Keratinocyte (primary cell): ENCODE results near the gene APPL2. TPM values are rescaled to one million over a fixed set of nuclear protein-coding genes. Genes with fewer than 3 reads are reported as not detected.

Experiments used
- DNase-seq: peaks from one replicate; pipeline ENCODE4 v3.0.0-alpha.2; 2011; ENCODE audit warnings: low read depth, missing footprints, low spot score
- FAIRE-seq: peaks from 2 replicates; lab custom pipeline; 2011; peaks lifted over from hg19 to GRCh38; lab: Jason Lieb, UNC
- H2AFZ ChIP-seq: 2 replicates; pipeline ENCODE4 v1.6.0; 2012; ENCODE audit warnings: low read length, control low read depth, inconsistent platforms; ENCODE audit not compliant: control insufficient read depth
- H3K27ac ChIP-seq: 2 replicates; pipeline ENCODE4 v1.5.1; 2011; ENCODE audit warnings: low read length; ENCODE audit not compliant: control insufficient read depth, insufficient read depth
- H3K27me3 ChIP-seq: 3 replicates; pipeline ENCODE4 v1.6.0; 2011; ENCODE audit warnings: low read length; ENCODE audit not compliant: control insufficient read depth, insufficient read depth; ENCODE audit errors: extremely low read depth
- H3K36me3 ChIP-seq, 2 experiments: 2 replicates in 1 of 2; 3 replicates in 1 of 2; pipeline ENCODE4 v1.5.1; 2011; ENCODE audit warnings: low read length in 2 of 2, mild to moderate bottlenecking in 1 of 2; ENCODE audit not compliant: control insufficient read depth in 2 of 2, insufficient read depth in 2 of 2; ENCODE audit errors: extremely low read depth in 1 of 2
- H3K4me1 ChIP-seq: 3 replicates; pipeline ENCODE4 v1.5.1; 2011; ENCODE audit warnings: low read length; ENCODE audit not compliant: control insufficient read depth, insufficient read depth; ENCODE audit errors: extremely low read depth
- H3K4me2 ChIP-seq: 3 replicates; pipeline ENCODE4 v1.6.0; 2011; ENCODE audit warnings: low read depth, low read length; ENCODE audit not compliant: control insufficient read depth, insufficient read depth; ENCODE audit errors: extremely low read depth
- H3K4me3 ChIP-seq, 3 experiments: fragments of 200-600 bp in 1 of 3; sonication (generic) in 1 of 3; 2 replicates in 2 of 3; 3 replicates in 1 of 3; pipeline ENCODE4 v1.5.1; 2011 to 2016; ENCODE audit warnings: low read length in 3 of 3, mild to moderate bottlenecking in 3 of 3, control low read depth in 2 of 3, inconsistent platforms in 1 of 3, low read depth in 1 of 3, mixed read lengths in 1 of 3, mixed run types in 1 of 3, moderate library complexity in 1 of 3; ENCODE audit not compliant: control insufficient read depth in 2 of 3, insufficient read depth in 2 of 3; ENCODE audit errors: extremely low read depth in 1 of 3
- H3K79me2 ChIP-seq: 2 replicates; pipeline ENCODE4 v1.6.0; 2012; ENCODE audit warnings: low read length; ENCODE audit not compliant: control insufficient read depth, insufficient read depth
- H3K9ac ChIP-seq: 3 replicates; pipeline ENCODE4 v1.6.0; 2011; ENCODE audit warnings: low read length; ENCODE audit not compliant: control insufficient read depth, insufficient read depth; ENCODE audit errors: extremely low read depth
- H3K9me1 ChIP-seq: 3 replicates; pipeline ENCODE4 v1.6.0; 2011; ENCODE audit warnings: low read length; ENCODE audit not compliant: control insufficient read depth, insufficient read depth; ENCODE audit errors: extremely low read depth
- H3K9me3 ChIP-seq: 2 replicates; pipeline ENCODE4 v1.5.1; 2012; ENCODE audit warnings: low read depth, low read length; ENCODE audit not compliant: control insufficient read depth
- H4K20me1 ChIP-seq: 3 replicates; pipeline ENCODE4 v1.6.0; 2011; ENCODE audit warnings: low read length; ENCODE audit not compliant: control insufficient read depth, insufficient read depth; ENCODE audit errors: extremely low read depth
- EZH2 ChIP-seq: IDR thresholded peaks from one replicate; pipeline ENCODE4 v1.6.1; 2012; ENCODE audit warnings: inconsistent platforms, mild to moderate bottlenecking, low read length, moderate library complexity
- dilution Hi-C: fragments of 300-500 bp; cut with MboI; formaldehyde crosslinking; loops from one replicate; pipeline ENCODE4 v1.7.0; 2020; ENCODE audit warnings: low sequenced_read_pairs; ENCODE audit not compliant: extremely low pct_ligation_motif_present
- polyA plus RNA-seq, 5 experiments: library from polyadenylated mRNA; depleted of rRNA in 3 of 5; stranded (reverse) in 3 of 5; stranded (forward) in 1 of 5; unstranded in 1 of 5; fragments of >200 nt; gene quantifications; 1 replicate in 1 of 5; 2 replicates in 3 of 5; 3 replicates in 1 of 5; pipeline versions ENCODE4 v1.2.1 to v1.2.3, GENCODE V29; 2011 to 2012; ENCODE audit warnings: missing spikeins in 2 of 5, low read depth in 1 of 5, low replicate concordance in 1 of 5
- TF ChIP-seq, protein P1 (sequence below), 3 experiments: IDR thresholded peaks in 1 of 3; conservative IDR thresholded peaks in 1 of 3; optimal IDR thresholded peaks in 1 of 3; 2 replicates in 2 of 3; 3 replicates in 1 of 3; pipeline versions ENCODE3 to v1.5.1; 2011; ENCODE audit warnings: low read length in 3 of 3, mild to moderate bottlenecking in 3 of 3, moderate library complexity in 2 of 3, control low read depth in 1 of 3, inconsistent platforms in 1 of 3; ENCODE audit not compliant: insufficient read depth in 2 of 3; ENCODE audit errors: extremely low read depth in 1 of 3

The APPL2 gene
- polyA plus RNA-seq, 1 donor (not counting 4 experiments of a cell fraction or from before 2014, with no cell fraction given), result 26.1 TPM

DNA sequence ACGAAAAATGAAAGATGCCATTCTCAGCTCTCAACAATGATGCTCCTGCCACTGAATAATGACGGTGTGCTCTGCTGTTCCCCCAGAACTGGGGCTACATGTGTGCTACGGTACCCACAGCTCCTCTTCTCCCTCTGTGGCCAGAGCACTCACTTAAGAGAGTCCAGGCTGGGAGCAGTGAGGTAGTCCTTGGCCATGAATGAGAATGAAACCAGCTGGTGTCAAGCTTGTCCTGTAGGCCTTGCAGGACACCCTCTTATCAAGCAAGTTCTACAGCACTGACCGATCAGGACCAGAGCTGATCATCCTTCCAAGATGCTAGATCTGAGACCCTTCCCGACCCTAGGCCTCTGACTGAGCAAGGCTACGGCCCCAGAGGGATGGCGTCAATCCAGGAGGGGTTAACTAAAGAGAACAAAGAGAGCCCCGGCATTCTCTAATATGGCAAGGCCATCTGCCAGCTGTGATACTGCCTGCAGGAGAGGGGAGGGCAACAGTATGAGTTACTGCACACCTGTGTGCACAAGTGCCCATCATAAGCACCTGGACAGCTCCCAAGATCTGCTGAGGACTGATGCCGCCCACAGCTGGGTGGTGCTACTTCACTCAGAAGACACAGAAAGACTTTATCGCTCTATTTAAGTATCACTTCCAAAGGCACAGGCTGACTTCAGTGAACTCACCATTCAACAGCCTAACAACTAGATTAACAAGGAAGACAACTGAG lies 30.5 kb downstream of the APPL2 start:
- H4K20me1 ChIP-seq, result no peaks in the 10 kb centered on the region
- dilution Hi-C loops, result no loop called here
- no peaks in the 10 kb centered on the region for H3K9me1 ChIP-seq
- no peak overlapping the region for H3K9ac ChIP-seq
- H3K27me3 ChIP-seq, result no peaks in the 10 kb centered on the region
- H3K4me3 ChIP-seq, result no peak overlapping the region
- H3K27ac ChIP-seq, result peak overlapping the region; percentile 2
- no peaks in the 10 kb centered on the region for H3K79me2 ChIP-seq
- H2AFZ ChIP-seq, result no peak overlapping the region
- no peaks in the 10 kb centered on the region for H3K9me3 ChIP-seq
- FAIRE-seq (no peak), DNase-seq (no peak)
- H3K4me2 ChIP-seq, result no peak overlapping the region
- H3K36me3 ChIP-seq, result peaks cover 24 to 31% of the 10 kb centered on the region in 2 experiments
- no peaks in the 10 kb centered on the region for H3K4me1 ChIP-seq
- TF ChIP-seq, protein P1, sequence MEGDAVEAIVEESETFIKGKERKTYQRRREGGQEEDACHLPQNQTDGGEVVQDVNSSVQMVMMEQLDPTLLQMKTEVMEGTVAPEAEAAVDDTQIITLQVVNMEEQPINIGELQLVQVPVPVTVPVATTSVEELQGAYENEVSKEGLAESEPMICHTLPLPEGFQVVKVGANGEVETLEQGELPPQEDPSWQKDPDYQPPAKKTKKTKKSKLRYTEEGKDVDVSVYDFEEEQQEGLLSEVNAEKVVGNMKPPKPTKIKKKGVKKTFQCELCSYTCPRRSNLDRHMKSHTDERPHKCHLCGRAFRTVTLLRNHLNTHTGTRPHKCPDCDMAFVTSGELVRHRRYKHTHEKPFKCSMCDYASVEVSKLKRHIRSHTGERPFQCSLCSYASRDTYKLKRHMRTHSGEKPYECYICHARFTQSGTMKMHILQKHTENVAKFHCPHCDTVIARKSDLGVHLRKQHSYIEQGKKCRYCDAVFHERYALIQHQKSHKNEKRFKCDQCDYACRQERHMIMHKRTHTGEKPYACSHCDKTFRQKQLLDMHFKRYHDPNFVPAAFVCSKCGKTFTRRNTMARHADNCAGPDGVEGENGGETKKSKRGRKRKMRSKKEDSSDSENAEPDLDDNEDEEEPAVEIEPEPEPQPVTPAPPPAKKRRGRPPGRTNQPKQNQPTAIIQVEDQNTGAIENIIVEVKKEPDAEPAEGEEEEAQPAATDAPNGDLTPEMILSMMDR (optimal IDR thresholded peaks at IDR 0.05 in 1 of 3, IDR thresholded peaks at IDR 0.05 in 1 of 3, conservative IDR thresholded peaks at IDR 0.05 in 1 of 3; ENCODE audit: extremely low read depth in 1 of 3, insufficient read depth in 2 of 3, low read length in 3 of 3), result peak in 1 of 3 experiments; percentile 21
- TF ChIP-seq EZH2, result no peak

DNA sequence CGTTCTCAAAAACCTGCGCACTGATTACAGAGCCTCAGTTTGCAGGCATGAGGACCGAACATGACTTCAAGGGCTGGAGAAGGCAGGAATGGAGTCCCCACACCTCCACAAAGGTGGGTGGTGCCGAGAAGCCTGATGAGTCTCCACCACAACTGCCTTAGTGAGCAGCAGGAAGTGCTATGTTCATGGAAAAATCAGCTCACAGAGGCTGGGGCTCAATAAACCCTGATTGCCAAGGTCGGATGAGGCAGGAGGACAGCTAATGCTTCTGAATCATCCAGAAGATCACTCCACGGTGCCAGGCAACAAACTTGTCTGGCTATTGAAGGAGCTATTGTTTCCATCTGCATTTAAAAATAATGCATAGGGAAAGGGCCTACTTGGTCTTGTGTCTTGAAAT lies 31.1 kb downstream of the APPL2 start:
- dilution Hi-C loops, result no loop called here
- no peak overlapping the region for H3K4me2 ChIP-seq
- peaks cover 26 to 29% of the 10 kb centered on the region in 2 experiments for H3K36me3 ChIP-seq
- H3K79me2 ChIP-seq, result no peaks in the 10 kb centered on the region
- no peak for FAIRE-seq
- H4K20me1 ChIP-seq, result no peaks in the 10 kb centered on the region
- H3K4me1 ChIP-seq, result no peaks in the 10 kb centered on the region
- H2AFZ ChIP-seq, result no peak overlapping the region
- TF ChIP-seq EZH2, result no peak
- TF ChIP-seq, protein P1 (optimal IDR thresholded peaks at IDR 0.05 in 1 of 3, IDR thresholded peaks at IDR 0.05 in 1 of 3, conservative IDR thresholded peaks at IDR 0.05 in 1 of 3; ENCODE audit: extremely low read depth in 1 of 3, insufficient read depth in 2 of 3, low read length in 3 of 3), result no peak
- H3K4me3 ChIP-seq, result no peak overlapping the region
- no peaks in the 10 kb centered on the region for H3K27me3 ChIP-seq
- H3K9ac ChIP-seq, result no peak overlapping the region
- no peaks in the 10 kb centered on the region for H3K9me1 ChIP-seq
- no peak for DNase-seq
- H3K27ac ChIP-seq, result peak overlapping the region; percentile 2
- no peaks in the 10 kb centered on the region for H3K9me3 ChIP-seq
